ENCODE results near the gene LRRC36. TPM values are rescaled to one million over a fixed set of nuclear protein-coding genes. Genes with fewer than 3 reads are reported as not detected.
A peak's percentile ranks its signal among the peaks of the same experiment; 100 is the strongest.
"Not testable (repeated sequence)": the region's sequence is repeated elsewhere in the genome, so short reads cannot be mapped to it uniquely, and the experiment has no call there.

Gene LRRC36
- total RNA-seq, 3 donors from 2014 or later: 0.90 to 1.5 TPM; not detected in 1

DNA sequence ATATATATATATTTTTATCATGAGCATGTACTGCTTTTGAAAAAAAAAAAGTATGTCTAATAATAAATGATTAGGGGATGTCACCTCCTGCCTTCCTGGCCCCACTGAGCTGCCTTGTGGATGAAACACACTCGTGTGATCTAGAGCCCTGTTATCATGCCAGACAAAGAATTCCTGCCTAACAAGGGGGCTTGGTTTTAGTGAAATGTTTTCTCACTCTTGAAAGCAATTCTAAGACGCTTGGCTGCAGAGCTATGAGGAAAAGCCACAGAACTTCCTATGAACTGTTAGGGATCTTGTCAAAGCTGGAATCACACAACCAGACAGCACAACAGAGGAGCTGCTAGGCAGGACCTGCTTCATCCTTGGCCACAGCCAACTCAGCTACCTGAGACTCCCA is 85.7 kb downstream of the LRRC36 start:
- no peak for DNase-seq
- intact Hi-C loops (cut with DNase I, micrococcal nuclease): no loop called here
- TF ChIP-seq, protein P1, sequence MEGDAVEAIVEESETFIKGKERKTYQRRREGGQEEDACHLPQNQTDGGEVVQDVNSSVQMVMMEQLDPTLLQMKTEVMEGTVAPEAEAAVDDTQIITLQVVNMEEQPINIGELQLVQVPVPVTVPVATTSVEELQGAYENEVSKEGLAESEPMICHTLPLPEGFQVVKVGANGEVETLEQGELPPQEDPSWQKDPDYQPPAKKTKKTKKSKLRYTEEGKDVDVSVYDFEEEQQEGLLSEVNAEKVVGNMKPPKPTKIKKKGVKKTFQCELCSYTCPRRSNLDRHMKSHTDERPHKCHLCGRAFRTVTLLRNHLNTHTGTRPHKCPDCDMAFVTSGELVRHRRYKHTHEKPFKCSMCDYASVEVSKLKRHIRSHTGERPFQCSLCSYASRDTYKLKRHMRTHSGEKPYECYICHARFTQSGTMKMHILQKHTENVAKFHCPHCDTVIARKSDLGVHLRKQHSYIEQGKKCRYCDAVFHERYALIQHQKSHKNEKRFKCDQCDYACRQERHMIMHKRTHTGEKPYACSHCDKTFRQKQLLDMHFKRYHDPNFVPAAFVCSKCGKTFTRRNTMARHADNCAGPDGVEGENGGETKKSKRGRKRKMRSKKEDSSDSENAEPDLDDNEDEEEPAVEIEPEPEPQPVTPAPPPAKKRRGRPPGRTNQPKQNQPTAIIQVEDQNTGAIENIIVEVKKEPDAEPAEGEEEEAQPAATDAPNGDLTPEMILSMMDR (IDR thresholded peaks at IDR 0.05): no peak

DNA sequence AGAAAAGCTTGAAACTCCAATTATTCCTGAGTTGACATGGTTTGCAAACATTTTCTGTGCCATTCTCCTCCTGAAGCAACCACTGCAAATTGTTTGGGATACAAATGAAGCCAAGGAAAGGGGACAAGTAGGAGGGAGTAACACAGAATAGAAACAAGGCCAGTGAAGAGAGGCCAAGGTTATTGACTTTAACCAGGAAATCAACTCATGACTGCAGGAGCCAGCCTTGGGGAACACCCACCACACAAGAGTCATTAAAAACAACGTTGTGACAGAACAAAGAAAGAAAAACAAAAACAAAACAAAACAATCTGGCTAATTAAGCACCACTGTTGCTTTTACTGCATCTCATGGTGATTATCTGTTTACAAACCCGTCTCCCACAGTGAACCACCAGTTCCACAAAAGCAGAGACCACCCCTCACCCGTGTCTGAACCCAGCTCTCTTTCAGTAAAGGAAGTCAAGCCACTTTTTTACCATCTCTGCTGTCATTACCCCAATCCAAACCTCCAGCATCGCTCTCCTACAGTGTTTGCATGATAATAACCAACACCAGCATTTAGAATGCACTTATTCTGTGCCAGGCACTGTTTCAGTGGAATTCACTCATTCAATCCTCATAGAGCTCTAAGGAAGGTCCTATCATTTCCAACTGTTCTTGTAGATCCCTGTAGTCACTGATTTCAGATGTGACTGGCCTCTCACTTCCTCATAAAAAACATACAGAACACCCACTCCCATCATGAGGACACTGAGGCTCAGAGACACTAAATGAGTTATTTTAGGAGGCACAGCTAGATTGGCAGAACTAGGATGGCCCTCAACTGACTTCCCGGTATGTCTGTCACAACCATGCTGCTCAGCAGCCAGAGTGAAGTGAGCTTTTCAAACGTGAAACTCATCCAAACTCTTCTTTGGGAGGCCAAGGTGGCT is 87.6 kb downstream of the LRRC36 start:
- peaks cover 5% of the 10 kb centered on the region for H3K4me1 ChIP-seq (ENCODE audit: low read depth)
- no peaks in the 10 kb centered on the region for H3K36me3 ChIP-seq (ENCODE audit: low read depth)
- no peak for DNase-seq
- H3K9me3 ChIP-seq: no peaks in the 10 kb centered on the region
- TF ChIP-seq, protein P1 (IDR thresholded peaks at IDR 0.05): no peak
- intact Hi-C loops (cut with DNase I, micrococcal nuclease): no loop called here
- peak; percentile 58 for ATAC-seq
- no peak overlapping the region for H3K4me3 ChIP-seq

More for the DNA sequence above, 85.7 kb downstream of the LRRC36 start:
- no peaks in the 10 kb centered on the region for H3K36me3 ChIP-seq (ENCODE audit: low read depth)
- H3K4me1 ChIP-seq (ENCODE audit: low read depth): peaks cover 5% of the 10 kb centered on the region
- ATAC-seq: no peak
- H3K4me3 ChIP-seq: no peak overlapping the region
- no peaks in the 10 kb centered on the region for H3K9me3 ChIP-seq

DNA sequence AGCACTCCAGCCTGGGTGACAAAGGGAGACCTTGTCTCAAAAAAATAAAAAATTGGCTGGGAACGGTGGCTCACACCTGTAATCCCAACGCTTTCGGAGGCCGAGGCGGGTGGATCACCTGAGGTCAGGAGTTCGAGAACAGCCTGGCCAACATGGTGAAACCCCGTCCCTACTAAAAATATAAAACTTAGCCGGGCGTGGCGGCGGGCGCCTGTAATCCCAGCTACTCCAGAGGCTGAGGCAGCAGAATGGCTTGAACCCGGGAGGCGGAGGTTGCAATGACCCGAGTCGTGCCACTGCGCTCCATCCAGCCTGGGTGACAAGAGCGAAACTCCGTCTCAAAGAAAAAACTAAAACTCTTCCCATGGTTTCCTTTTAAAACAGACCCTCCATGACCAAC is 88.8 kb downstream of the LRRC36 start:
- ATAC-seq; intact Hi-C loops (cut with DNase I, micrococcal nuclease); H3K4me3 ChIP-seq; H3K4me1 ChIP-seq (ENCODE audit: low read depth); H3K36me3 ChIP-seq (ENCODE audit: low read depth); H3K9me3 ChIP-seq; DNase-seq: not testable (repeated sequence)

DNA sequence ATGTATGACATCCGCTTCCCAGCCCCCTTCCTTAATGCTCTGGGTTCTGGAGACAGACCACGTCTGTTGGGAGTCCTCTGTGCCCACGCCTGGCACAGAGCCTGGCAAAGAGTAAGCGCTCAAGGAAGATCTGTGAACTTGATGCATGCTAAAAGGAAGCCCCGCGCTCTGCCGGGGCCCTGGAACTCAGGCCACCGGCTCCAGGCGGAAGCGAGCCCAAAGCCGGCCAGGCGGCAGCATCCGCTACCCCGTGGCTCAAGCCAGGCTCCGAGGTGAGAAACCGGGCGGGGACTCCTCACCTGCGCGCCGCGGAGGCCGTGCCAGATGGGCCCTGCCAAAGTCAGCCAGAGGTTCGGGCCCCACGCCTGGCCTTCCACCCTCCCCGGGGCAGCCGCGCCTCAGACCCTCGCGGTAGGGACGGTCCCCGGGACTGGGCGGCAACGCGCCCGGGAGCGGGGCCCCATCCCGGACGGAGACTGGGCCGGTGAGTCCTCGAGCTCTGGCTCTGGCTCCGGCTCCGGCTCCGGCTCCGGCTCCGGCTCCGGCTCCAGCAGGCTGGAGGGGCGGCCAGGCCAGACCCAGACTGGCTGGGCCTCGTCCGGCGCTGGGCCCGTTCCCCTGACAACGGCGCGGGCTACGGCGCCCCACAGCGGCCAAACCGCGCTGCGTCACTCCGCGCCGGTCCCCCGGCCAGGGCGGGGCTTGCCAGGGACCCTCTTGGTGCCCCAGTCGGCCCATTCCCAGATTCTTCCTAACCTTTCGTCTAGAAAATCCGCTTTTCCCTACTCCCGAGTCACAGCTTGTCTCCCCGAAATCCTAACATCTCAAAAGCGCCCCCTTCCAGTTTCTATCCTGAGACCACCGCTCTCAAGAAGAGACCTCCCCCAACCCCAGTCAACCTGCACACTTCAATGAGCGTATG is 89.5 kb downstream of the LRRC36 start, which contains the start of gene ZDHHC1:
TSS of gene ZDHHC1 (minus strand) at position 606 of the 922 bp plus-strand sequence. CDS start 8,702 bp downstream, outside the sequence.
- DNase-seq: peak; percentile 73 to 84 (median 73)
- Histone ChIP-seq H3K9me3 (no peaks in the 10 kb centered on the region), H3K36me3 (ENCODE audit: low read depth) (no peaks in the 10 kb centered on the region), H3K4me1 (ENCODE audit: low read depth) (peaks cover 5% of the 10 kb centered on the region), H3K4me3 (peak within 1 kb of the TSS; percentile 9)
- ATAC-seq: peak; percentile 96
- intact Hi-C loops (cut with DNase I, micrococcal nuclease): no loop called here
- TF ChIP-seq, protein P1 (IDR thresholded peaks at IDR 0.05): peak; percentile 47

DNA sequence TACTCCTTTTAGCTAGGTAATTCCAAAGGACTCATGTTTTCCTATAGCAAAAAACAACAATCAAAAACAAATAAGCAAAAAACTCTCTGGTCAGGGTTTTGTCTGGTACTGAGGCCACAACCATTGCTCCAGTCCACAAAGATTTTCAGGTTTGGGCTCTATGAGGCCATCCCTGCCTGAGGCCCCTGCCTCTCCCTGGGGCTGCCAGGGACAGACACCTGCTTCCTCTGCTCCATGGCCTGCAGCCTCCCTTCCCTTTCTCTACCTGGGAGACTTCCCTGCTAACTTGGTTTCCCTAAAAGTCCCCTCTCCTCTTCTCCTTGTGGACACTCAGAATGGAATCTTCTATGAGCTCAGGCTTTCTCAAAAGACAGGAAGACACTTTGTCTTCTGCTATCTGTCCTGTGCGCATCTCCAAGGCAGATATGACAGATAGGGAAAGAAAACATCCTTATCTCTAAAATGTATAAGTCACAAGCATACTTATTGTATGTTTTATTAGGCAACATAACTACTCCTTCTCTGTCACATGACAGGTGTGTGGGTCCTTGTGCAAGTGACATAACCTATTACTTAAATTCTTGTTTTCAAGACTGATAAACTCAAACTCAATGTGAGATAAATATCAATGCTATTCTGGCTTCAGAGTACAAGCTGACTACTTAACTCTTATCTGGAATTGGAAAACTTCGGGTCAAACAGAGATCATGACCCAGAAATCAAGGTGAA is 90.9 kb downstream of the LRRC36 start:
- Histone ChIP-seq H3K4me1 (ENCODE audit: low read depth) (peaks cover 5% of the 10 kb centered on the region), H3K4me3 (no peak overlapping the region), H3K36me3 (ENCODE audit: low read depth) (no peaks in the 10 kb centered on the region), H3K9me3 (no peaks in the 10 kb centered on the region)
- DNase-seq (no peak), ATAC-seq (no peak)
- intact Hi-C loops (cut with DNase I, micrococcal nuclease): no loop called here
- TF ChIP-seq, protein P1 (IDR thresholded peaks at IDR 0.05): no peak
